Colonic mucosa (tissue), 4 donors: ENCODE results near the gene DPP3. TPM values are rescaled to one million over a fixed set of nuclear protein-coding genes. Genes with fewer than 3 reads are reported as not detected.
"Not testable (repeated sequence)": the region's sequence is repeated elsewhere in the genome, so short reads cannot be mapped to it uniquely, and the experiment has no call there.

Experiments used
- DNase-seq: peaks from one replicate; pipeline ENCODE4 v3.0.0-alpha.2; 2020
- H3K27ac ChIP-seq: fragments of 200-600 bp; one replicate; pipeline ENCODE4 v1.8.0; 2021
- H3K27me3 ChIP-seq: fragments of 200-600 bp; one replicate; pipeline ENCODE4 v1.8.0; 2021
- H3K36me3 ChIP-seq: fragments of 200-600 bp; one replicate; pipeline ENCODE4 v1.8.0; 2021
- H3K4me1 ChIP-seq: fragments of 200-600 bp; one replicate; pipeline ENCODE4 v1.8.0; 2021; ENCODE audit warnings: mild to moderate bottlenecking
- H3K4me3 ChIP-seq: fragments of 200-600 bp; one replicate; pipeline ENCODE4 v1.8.0; 2021
- H3K9ac ChIP-seq, 2 donors: one replicate each; pipeline ENCODE4 v1.7.0; 2013; ENCODE audit warnings: control low read depth in 2 of 2, low read depth in 2 of 2, low read length in 2 of 2
- H3K9me3 ChIP-seq: fragments of 200-600 bp; one replicate; pipeline ENCODE4 v1.8.0; 2021
- CTCF ChIP-seq: fragments of 200-600 bp; IDR thresholded peaks from one replicate; pipeline ENCODE4 v1.8.0; 2022; ENCODE audit warnings: antibody characterized with exemption, mild to moderate bottlenecking
- intact Hi-C: fragments of 100-400 bp; cut with DNase I; formaldehyde crosslinking; loops from one replicate; pipeline ENCODE4 v1.14.1; 2022
- total RNA-seq, 2 donors: library from RNA; stranded (reverse); fragmentation: NEBNext Ultra II Directional in 1 of 2; extraction: Animal tissue kit (Norgen Biotek cat#: 25700) in 1 of 2; gene quantifications; one replicate each; pipeline ENCODE4 v1.2.1, GENCODE V29; 2021
- donor health status: healthy.
- donor health status: DM: no; HTN: no; CAD: no.
- donor health status: DM: no; HTN: no; CAD: no.

The DPP3 gene
- total RNA-seq, 2 donors from 2014 or later, result 70.3 to 124 TPM

GRCh38 chr11:66541892-66542291, 61.7 kb downstream of the DPP3 start:
- no peaks in the 10 kb centered on the region for H3K9me3 ChIP-seq
- no peak overlapping the region for H3K27ac ChIP-seq
- no peak overlapping the region for H3K4me3 ChIP-seq
- H3K4me1 ChIP-seq, result peaks cover 12% of the 10 kb centered on the region
- no peak overlapping the region for H3K9ac ChIP-seq
- H3K27me3 ChIP-seq, result no peaks in the 10 kb centered on the region
- no peak for TF ChIP-seq CTCF
- intact Hi-C loops, result no loop called here
- H3K36me3 ChIP-seq, result no peaks in the 10 kb centered on the region
- no peak for DNase-seq

- H3K27ac ChIP-seq, result no peak overlapping the region
- H3K4me3 ChIP-seq, result no peak overlapping the region
- H3K27me3 ChIP-seq, result no peaks in the 10 kb centered on the region
- intact Hi-C loops, result no loop called here
- H3K9ac ChIP-seq, result no peak overlapping the region
- H3K4me1 ChIP-seq, result peaks cover 12% of the 10 kb centered on the region
- DNase-seq, result no peak
- TF ChIP-seq CTCF, result no peak
- no peaks in the 10 kb centered on the region for H3K36me3 ChIP-seq
- no peaks in the 10 kb centered on the region for H3K9me3 ChIP-seq
These were observed 62.1 kb downstream of the DPP3 start for GRCh38 chr11:66542362-66542761.

- intact Hi-C loops, result no loop called here
- no peak overlapping the region for H3K27ac ChIP-seq
These were observed 63.3 kb downstream of the DPP3 start for GRCh38 chr11:66543263-66544107.

GRCh38 chr11:66544952-66545351, 64.7 kb downstream of the DPP3 start:
- intact Hi-C loops, H3K9me3 ChIP-seq, H3K36me3 ChIP-seq, H3K27ac ChIP-seq, H3K27me3 ChIP-seq, DNase-seq: not testable (repeated sequence)
- peaks cover 12% of the 10 kb centered on the region for H3K4me1 ChIP-seq
- peak overlapping the region in 1 of 2 donors; percentile 76 for H3K9ac ChIP-seq
- peak overlapping the region; percentile 88 for H3K4me3 ChIP-seq

More at GRCh38 chr11:66543263-66544107, 63.3 kb downstream of the DPP3 start:
- TF ChIP-seq CTCF, result no peak
- no peaks in the 10 kb centered on the region for H3K27me3 ChIP-seq
- peak; percentile 35 for DNase-seq
- H3K9me3 ChIP-seq, result no peaks in the 10 kb centered on the region
- H3K9ac ChIP-seq, result peak overlapping the region; percentile 19 to 56
- no peak overlapping the region for H3K4me3 ChIP-seq
- H3K4me1 ChIP-seq, result peaks cover 12% of the 10 kb centered on the region
- H3K36me3 ChIP-seq, result no peaks in the 10 kb centered on the region

- peak; percentile 97 for DNase-seq
- no peak for TF ChIP-seq CTCF
- Histone ChIP-seq H3K27ac (peak within 1 kb of the TSS; percentile 70), H3K27me3 (no peaks in the 10 kb centered on the region), H3K9ac (peak within 1 kb of the TSS; percentile 76 to 95), H3K4me3 (peak within 1 kb of the TSS; percentile 88), H3K4me1 (peaks cover 12% of the 10 kb centered on the region), H3K36me3 (no peaks in the 10 kb centered on the region), H3K9me3 (no peaks in the 10 kb centered on the region)
- intact Hi-C loops, result no loop called here
These were observed 65.6 kb downstream of the DPP3 start, which contains the start of gene ZDHHC24 for GRCh38 chr11:66545701-66546367. Gene ZDHHC24, minus strand, starts transcription at chr11:66546048. Its CDS starts 45 bp downstream, at chr11:66546003.
